H1 (cell line): ENCODE results near the gene ZBTB16. TPM values are rescaled to one million over a fixed set of nuclear protein-coding genes. Genes with fewer than 3 reads are reported as not detected.

Experiments used
- NRF1 ChIP-seq: IDR thresholded peaks from 2 replicates; pipeline ENCODE4 v1.6.1; 2011; ENCODE audit warnings: mild to moderate bottlenecking, low read depth, low read length, improper control_type of control experiment
- TEAD4 ChIP-seq: IDR thresholded peaks from 2 replicates; pipeline ENCODE4 v1.6.1; 2012; ENCODE audit warnings: low read depth, low read length, inconsistent platforms, mixed read lengths
- polyA plus RNA-seq, 7 experiments: library from polyadenylated mRNA; depleted of rRNA in 3 of 7; stranded (reverse) in 5 of 7; unstranded in 2 of 7; fragments of >200 nt in 5 of 7; fragments of 200-250 nt in 2 of 7; gene quantifications; 1 replicate in 5 of 7; 2 replicates in 1 of 7; 4 replicates in 1 of 7; pipeline versions ENCODE4 v1.2.1 to v1.2.3, GENCODE V29; 2011 to 2013; ENCODE audit warnings: missing spikeins in 2 of 7, mixed read lengths in 2 of 7
- total RNA-seq: library from RNA; stranded (reverse); fragmentation: NEBNext Ultra II Directional; extraction: Animal tissue kit (Norgen Biotek cat#: 25700); gene quantifications from 2 replicates; pipeline ENCODE4 v1.2.1, GENCODE V29; 2021

The ZBTB16 gene
- total and polyA plus RNA-seq, 2 of the 8 experiments (the other 6 are each of a cell fraction or from before 2014, with no cell fraction given): 0.12 to 0.61 TPM

- TF ChIP-seq TEAD4 (no peak), NRF1 (no peak)
These were observed 187.7 kb downstream of the ZBTB16 start (continued) for GRCh38 chr11:114247070-114247789.
